Osteocyte (in vitro differentiated cells): ENCODE results near the gene CCL26. TPM values are rescaled to one million over a fixed set of nuclear protein-coding genes. Genes with fewer than 3 reads are reported as not detected.

Source experiments
- DNase-seq: peaks from one replicate; pipeline ENCODE4 v3.0.0; 2021; ENCODE audit warnings: mixed read lengths; ENCODE audit not compliant: unreplicated experiment; ENCODE audit errors: extremely low spot score
- H3K27ac Mint-ChIP-seq: one replicate; pipeline ENCODE4 v1.8.0; 2021; ENCODE audit warnings: mild to moderate bottlenecking, mixed read lengths; ENCODE audit not compliant: unreplicated experiment
- H3K27me3 Mint-ChIP-seq: one replicate; pipeline ENCODE4 v1.8.0; 2021; ENCODE audit warnings: mixed read lengths; ENCODE audit not compliant: unreplicated experiment
- H3K36me3 Mint-ChIP-seq: one replicate; pipeline ENCODE4 v1.8.0; 2021; ENCODE audit warnings: mixed read lengths; ENCODE audit not compliant: unreplicated experiment
- H3K4me1 Mint-ChIP-seq: one replicate; pipeline ENCODE4 v1.8.0; 2021; ENCODE audit warnings: mixed read lengths; ENCODE audit not compliant: unreplicated experiment
- H3K4me3 Mint-ChIP-seq: one replicate; pipeline ENCODE4 v1.8.0; 2021; ENCODE audit warnings: mild to moderate bottlenecking, moderate library complexity, mixed read lengths; ENCODE audit not compliant: unreplicated experiment
- H3K9me3 Mint-ChIP-seq: one replicate; pipeline ENCODE4 v1.8.0; 2021; ENCODE audit warnings: mixed read lengths; ENCODE audit not compliant: unreplicated experiment
- total RNA-seq: library from RNA; stranded (reverse); gene quantifications from 2 replicates; pipeline ENCODE4 v1.2.1, GENCODE V29; 2021
- TF ChIP-seq, protein P1 (sequence below): fragments of 200-600 bp; sonication (generic); IDR thresholded peaks from 2 replicates; pipeline ENCODE4 v1.5.0; 2021; ENCODE audit warnings: antibody characterized with exemption, mild to moderate bottlenecking, moderate library complexity

The CCL26 gene
- total RNA-seq, 1 donor from 2014 or later: not detected

DNA sequence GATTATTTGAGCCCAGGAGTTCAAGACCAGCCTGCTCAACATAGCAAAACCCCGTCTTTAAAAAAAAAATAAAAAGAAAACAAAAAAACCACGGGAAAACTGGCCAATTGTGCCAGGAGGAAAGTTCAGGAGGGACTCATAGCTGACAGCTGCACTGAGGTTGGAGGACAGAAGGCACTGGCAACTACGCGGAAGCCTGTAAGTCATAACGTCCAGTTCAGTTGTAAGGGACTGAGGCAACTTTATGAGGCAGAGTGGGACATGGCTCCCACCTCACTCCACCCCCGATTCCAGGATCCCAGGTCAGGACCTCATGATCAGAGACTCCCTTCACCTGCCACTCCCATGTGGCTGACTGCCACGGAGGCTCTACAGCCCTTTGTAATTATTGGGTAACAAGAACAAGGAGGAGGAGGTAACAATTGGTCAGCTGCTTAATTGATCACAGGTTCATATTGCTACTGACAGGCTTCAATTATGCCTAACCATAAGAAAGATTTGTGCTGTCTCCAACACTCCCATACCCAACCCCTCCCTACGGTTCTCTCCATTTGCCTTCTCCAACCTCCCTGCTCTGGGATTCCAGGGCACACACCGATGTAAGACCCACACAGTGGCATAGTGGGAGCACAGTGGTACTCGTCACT, 43.5 kb upstream of the CCL26 start:
- Mint-ChIP-seq H3K4me3 (no peak overlapping the region), H3K9me3 (no peaks in the 10 kb centered on the region), H3K4me1 (no peaks in the 10 kb centered on the region), H3K36me3 (no peaks in the 10 kb centered on the region), H3K27ac (no peak overlapping the region), H3K27me3 (peaks cover 5% of the 10 kb centered on the region)
- TF ChIP-seq, protein P1, sequence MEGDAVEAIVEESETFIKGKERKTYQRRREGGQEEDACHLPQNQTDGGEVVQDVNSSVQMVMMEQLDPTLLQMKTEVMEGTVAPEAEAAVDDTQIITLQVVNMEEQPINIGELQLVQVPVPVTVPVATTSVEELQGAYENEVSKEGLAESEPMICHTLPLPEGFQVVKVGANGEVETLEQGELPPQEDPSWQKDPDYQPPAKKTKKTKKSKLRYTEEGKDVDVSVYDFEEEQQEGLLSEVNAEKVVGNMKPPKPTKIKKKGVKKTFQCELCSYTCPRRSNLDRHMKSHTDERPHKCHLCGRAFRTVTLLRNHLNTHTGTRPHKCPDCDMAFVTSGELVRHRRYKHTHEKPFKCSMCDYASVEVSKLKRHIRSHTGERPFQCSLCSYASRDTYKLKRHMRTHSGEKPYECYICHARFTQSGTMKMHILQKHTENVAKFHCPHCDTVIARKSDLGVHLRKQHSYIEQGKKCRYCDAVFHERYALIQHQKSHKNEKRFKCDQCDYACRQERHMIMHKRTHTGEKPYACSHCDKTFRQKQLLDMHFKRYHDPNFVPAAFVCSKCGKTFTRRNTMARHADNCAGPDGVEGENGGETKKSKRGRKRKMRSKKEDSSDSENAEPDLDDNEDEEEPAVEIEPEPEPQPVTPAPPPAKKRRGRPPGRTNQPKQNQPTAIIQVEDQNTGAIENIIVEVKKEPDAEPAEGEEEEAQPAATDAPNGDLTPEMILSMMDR: no peak
- no peak for DNase-seq

DNA sequence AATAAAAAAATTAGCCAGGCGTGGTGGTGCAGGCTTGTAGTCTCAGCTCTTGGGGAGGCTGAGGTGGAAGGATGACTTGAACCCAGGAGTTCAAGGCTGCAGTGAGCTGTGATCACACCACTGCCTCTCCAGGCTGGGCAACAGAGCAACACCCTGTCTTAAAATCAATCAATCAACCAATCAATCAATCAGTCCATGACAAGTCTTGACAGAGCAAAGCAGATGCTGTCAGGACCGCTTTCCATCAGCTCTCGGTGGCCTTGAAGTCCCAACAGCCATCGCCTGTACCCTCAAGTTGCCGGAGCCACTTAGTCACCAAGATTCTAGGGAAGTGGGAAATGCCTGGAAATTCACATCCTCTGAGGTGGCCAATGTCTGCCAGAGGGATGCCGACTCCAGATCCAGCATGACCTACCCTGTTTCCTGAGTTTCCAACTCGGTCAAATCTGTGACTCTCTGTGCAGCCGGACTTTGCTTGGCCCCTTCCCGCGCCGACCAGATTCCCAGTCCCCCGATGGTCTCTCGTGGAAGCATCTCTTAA, 42.5 kb upstream of the CCL26 start:
- no peak overlapping the region for H3K4me3 Mint-ChIP-seq
- H3K27ac Mint-ChIP-seq: no peak overlapping the region
- no peaks in the 10 kb centered on the region for H3K9me3 Mint-ChIP-seq
- H3K4me1 Mint-ChIP-seq: no peaks in the 10 kb centered on the region
- TF ChIP-seq, protein P1: no peak
- peaks cover 5% of the 10 kb centered on the region for H3K27me3 Mint-ChIP-seq
- no peaks in the 10 kb centered on the region for H3K36me3 Mint-ChIP-seq
- DNase-seq: no peak

- no peak within 1 kb of the TSS for H3K4me3 Mint-ChIP-seq
- no peak for DNase-seq
- H3K27me3 Mint-ChIP-seq: peaks cover 5% of the 10 kb centered on the region
- TF ChIP-seq, protein P1: no peak
- H3K4me1 Mint-ChIP-seq: no peaks in the 10 kb centered on the region
- no peak within 1 kb of the TSS for H3K27ac Mint-ChIP-seq
- no peaks in the 10 kb centered on the region for H3K9me3 Mint-ChIP-seq
- no peaks in the 10 kb centered on the region for H3K36me3 Mint-ChIP-seq
Measured at GRCh38 chr7:75813781-75814236, 41.8 kb upstream of the CCL26 start, which contains the start of gene CCL24. Gene CCL24 (minus strand): TSS chr7:75813806. CDS start chr7:75813715, 91 bp downstream.

- H3K4me3 Mint-ChIP-seq: no peak overlapping the region
- H3K27me3 Mint-ChIP-seq: peaks cover 5% of the 10 kb centered on the region
- H3K9me3 Mint-ChIP-seq: no peaks in the 10 kb centered on the region
- no peak for DNase-seq
- H3K4me1 Mint-ChIP-seq: no peaks in the 10 kb centered on the region
- TF ChIP-seq, protein P1: no peak
- no peak overlapping the region for H3K27ac Mint-ChIP-seq
- H3K36me3 Mint-ChIP-seq: no peaks in the 10 kb centered on the region
Measured at GRCh38 chr7:75813084-75813483, 41.1 kb upstream of the CCL26 start.

DNA sequence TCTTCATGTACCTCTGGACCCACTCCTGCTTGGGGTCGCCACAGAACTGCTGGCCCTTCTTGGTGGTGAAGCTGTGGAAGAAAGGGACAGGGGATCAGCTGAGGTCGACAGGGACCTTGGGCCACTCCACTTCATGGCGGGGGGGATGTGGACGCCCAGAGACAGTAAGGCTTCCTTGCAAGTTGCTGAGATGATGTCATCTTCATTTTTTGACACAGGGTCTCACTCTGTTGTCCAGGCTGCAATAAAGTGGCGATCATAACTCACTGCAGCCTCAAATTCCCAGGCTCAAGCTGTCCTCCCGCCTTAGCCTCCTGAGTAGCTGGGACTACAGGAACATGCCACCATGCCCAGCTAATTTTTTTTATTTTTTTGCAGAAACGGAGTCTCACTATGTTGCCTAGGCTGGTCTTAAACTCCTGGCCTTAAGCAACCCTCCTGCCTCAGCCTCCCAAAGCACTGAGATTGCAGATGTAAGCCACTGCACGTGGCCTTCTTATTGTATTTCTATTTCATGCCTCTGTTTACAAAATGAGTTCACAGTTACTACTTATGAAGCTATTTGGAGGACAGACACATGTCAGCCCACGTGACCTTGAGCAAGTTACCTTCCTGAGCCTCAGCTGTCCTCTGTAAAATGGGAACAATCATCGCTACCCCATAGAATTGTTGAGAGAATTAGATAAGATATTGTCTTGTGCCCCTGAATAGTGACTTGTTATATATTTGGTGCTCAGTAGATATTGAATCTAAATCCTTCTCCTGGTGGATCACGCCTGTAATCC, 40.1 kb upstream of the CCL26 start:
- no peak overlapping the region for H3K27ac Mint-ChIP-seq

More for the DNA sequence above, 40.1 kb upstream of the CCL26 start:
- no peaks in the 10 kb centered on the region for H3K4me1 Mint-ChIP-seq
- peaks cover 5% of the 10 kb centered on the region for H3K27me3 Mint-ChIP-seq
- H3K4me3 Mint-ChIP-seq: no peak overlapping the region
- peaks cover 6% of the 10 kb centered on the region for H3K9me3 Mint-ChIP-seq
- TF ChIP-seq, protein P1: no peak
- H3K36me3 Mint-ChIP-seq: no peaks in the 10 kb centered on the region
- no peak for DNase-seq
